Measurements from ENCODE around the gene NOTCH2.

GRCh38 chr1:119964673-119965363, 104.6 kb downstream of the NOTCH2 start:
- TF ChIP-seq POLR2A (IDR thresholded peaks at IDR 0.05), result no peak
- TF ChIP-seq EP300 (IDR thresholded peaks at IDR 0.05), result no peak

Data from ovary (tissue), 1 donor.